ENCODE data around the gene IKZF2. TPM values are rescaled to one million over a fixed set of nuclear protein-coding genes. Genes with fewer than 3 reads are reported as not detected.

Gene IKZF2
- total RNA-seq, 1 experiment from 2014 or later: 0.44 TPM

DNA sequence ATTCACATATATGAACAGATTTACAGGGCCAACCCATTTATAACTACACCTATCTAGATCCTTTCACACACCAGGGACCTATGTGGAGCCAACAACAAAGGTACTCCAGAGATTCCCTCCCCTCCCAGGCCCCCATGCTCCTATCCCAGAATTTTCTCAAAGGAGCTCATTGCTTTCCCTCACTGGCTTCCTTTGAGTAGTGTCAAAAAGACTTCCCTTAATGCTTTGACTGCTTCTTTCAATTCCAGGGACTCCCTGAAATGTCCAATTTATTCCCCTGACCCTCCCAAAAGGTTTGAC lies 46.6 kb downstream of the IKZF2 start:
- H3K4me1 ChIP-seq (ENCODE audit: control insufficient read depth, insufficient read depth, low read length): no peaks in the 10 kb centered on the region
- no peaks in the 10 kb centered on the region for H3K9me3 ChIP-seq (ENCODE audit: control insufficient read depth, insufficient read depth, low read depth, low read length)
- H3K36me3 ChIP-seq (ENCODE audit: control insufficient read depth, insufficient read depth, low read length): no peaks in the 10 kb centered on the region
- TF ChIP-seq SIN3A (IDR thresholded peaks at IDR 0.05; ENCODE audit: borderline replicate concordance, insufficient read depth, low read depth, low read length) (no peak), TCF7L2 (IDR thresholded peaks at IDR 0.05; ENCODE audit: low read depth, low read length) (no peak), POLR2AphosphoS5 (IDR thresholded peaks at IDR 0.05; ENCODE audit: low read depth, low read length) (no peak)
- TF ChIP-seq, protein P1, sequence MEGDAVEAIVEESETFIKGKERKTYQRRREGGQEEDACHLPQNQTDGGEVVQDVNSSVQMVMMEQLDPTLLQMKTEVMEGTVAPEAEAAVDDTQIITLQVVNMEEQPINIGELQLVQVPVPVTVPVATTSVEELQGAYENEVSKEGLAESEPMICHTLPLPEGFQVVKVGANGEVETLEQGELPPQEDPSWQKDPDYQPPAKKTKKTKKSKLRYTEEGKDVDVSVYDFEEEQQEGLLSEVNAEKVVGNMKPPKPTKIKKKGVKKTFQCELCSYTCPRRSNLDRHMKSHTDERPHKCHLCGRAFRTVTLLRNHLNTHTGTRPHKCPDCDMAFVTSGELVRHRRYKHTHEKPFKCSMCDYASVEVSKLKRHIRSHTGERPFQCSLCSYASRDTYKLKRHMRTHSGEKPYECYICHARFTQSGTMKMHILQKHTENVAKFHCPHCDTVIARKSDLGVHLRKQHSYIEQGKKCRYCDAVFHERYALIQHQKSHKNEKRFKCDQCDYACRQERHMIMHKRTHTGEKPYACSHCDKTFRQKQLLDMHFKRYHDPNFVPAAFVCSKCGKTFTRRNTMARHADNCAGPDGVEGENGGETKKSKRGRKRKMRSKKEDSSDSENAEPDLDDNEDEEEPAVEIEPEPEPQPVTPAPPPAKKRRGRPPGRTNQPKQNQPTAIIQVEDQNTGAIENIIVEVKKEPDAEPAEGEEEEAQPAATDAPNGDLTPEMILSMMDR (IDR thresholded peaks at IDR 0.05): no peak
- TF ChIP-seq, protein P2, sequence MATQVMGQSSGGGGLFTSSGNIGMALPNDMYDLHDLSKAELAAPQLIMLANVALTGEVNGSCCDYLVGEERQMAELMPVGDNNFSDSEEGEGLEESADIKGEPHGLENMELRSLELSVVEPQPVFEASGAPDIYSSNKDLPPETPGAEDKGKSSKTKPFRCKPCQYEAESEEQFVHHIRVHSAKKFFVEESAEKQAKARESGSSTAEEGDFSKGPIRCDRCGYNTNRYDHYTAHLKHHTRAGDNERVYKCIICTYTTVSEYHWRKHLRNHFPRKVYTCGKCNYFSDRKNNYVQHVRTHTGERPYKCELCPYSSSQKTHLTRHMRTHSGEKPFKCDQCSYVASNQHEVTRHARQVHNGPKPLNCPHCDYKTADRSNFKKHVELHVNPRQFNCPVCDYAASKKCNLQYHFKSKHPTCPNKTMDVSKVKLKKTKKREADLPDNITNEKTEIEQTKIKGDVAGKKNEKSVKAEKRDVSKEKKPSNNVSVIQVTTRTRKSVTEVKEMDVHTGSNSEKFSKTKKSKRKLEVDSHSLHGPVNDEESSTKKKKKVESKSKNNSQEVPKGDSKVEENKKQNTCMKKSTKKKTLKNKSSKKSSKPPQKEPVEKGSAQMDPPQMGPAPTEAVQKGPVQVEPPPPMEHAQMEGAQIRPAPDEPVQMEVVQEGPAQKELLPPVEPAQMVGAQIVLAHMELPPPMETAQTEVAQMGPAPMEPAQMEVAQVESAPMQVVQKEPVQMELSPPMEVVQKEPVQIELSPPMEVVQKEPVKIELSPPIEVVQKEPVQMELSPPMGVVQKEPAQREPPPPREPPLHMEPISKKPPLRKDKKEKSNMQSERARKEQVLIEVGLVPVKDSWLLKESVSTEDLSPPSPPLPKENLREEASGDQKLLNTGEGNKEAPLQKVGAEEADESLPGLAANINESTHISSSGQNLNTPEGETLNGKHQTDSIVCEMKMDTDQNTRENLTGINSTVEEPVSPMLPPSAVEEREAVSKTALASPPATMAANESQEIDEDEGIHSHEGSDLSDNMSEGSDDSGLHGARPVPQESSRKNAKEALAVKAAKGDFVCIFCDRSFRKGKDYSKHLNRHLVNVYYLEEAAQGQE (IDR thresholded peaks at IDR 0.05; ENCODE audit: insufficient read depth in 1 of 2, low read depth in 2 of 2, low read length in 1 of 2): no peak
- in situ Hi-C loops (cut with HindIII; ENCODE audit: low pct_unique_long_range_greater_than_20kb, low sequenced_read_pairs): no loop called here
- ATAC-seq: no peak
- no peak for DNase-seq (ENCODE audit: low read depth, low spot score)
- no TSS peak for BruUV-seq (replicated peaks)
- ChIA-PET CTCF (no interaction called here), POLR2A (no interaction called here)
- H3K27ac ChIP-seq (ENCODE audit: low read length): no peak overlapping the region
- intact Hi-C loops (cut with micrococcal nuclease; ENCODE audit: unreplicated experiment): no loop called here
- no peak overlapping the region for H3K4me3 ChIP-seq (ENCODE audit: low read depth in 2 of 2, low read length in 2 of 2)
- no peaks in the 10 kb centered on the region for H3K27me3 ChIP-seq (ENCODE audit: control insufficient read depth, insufficient read depth, low read length)

DNA sequence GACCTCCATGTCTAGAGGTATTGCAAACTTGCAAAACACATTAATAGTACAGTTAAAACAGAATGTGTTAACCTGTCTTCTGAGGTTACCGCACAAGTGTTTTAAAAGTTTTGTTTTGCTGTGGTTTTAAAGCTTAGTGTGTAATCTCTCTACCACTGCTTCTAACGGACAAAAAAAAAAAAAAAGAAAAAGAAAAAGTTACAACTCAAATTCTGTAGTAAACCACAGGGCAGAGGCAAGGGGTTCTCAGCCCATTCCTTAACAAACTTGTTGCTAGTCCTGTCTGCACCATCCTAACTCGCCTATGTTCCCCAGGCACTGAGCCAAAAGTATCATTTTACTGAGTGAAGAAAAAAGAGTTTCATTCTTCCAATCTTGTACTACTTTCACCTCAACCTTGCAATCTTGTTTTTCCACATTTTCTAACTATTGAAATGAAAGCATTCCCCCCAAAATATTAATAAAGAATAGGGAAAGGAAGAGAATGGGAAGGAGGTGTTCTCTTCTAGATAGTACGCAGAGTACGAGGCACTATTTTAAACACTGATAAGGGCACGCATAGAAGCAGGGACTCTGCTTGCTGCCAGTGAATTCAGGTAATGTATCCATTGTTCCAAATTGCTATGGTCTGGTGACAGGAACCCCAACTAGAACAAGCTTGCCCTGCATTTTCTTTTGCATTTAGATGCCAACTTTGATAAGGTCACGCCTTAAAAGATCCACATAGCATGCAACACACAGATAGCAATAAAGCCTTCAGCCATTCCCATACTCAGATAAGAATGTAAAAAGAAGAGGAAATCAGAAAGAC lies 47.1 kb downstream of the IKZF2 start:
- BruUV-seq (replicated peaks): no TSS peak
- intact Hi-C loops (cut with micrococcal nuclease; ENCODE audit: unreplicated experiment): no loop called here
- Histone ChIP-seq H3K27ac (ENCODE audit: low read length) (no peak overlapping the region), H3K4me3 (ENCODE audit: low read depth in 2 of 2, low read length in 2 of 2) (no peak overlapping the region), H3K4me1 (ENCODE audit: control insufficient read depth, insufficient read depth, low read length) (no peaks in the 10 kb centered on the region), H3K36me3 (ENCODE audit: control insufficient read depth, insufficient read depth, low read length) (no peaks in the 10 kb centered on the region), H3K27me3 (ENCODE audit: control insufficient read depth, insufficient read depth, low read length) (no peaks in the 10 kb centered on the region), H3K9me3 (ENCODE audit: control insufficient read depth, insufficient read depth, low read depth, low read length) (no peaks in the 10 kb centered on the region)
- DNase-seq (ENCODE audit: low read depth, low spot score) (no peak), ATAC-seq (no peak)
- TF ChIP-seq TCF7L2 (IDR thresholded peaks at IDR 0.05; ENCODE audit: low read depth, low read length) (no peak), POLR2AphosphoS5 (IDR thresholded peaks at IDR 0.05; ENCODE audit: low read depth, low read length) (no peak), SIN3A (IDR thresholded peaks at IDR 0.05; ENCODE audit: borderline replicate concordance, insufficient read depth, low read depth, low read length) (no peak)
- TF ChIP-seq, protein P1 (IDR thresholded peaks at IDR 0.05): no peak
- TF ChIP-seq, protein P2 (IDR thresholded peaks at IDR 0.05; ENCODE audit: insufficient read depth in 1 of 2, low read depth in 2 of 2, low read length in 1 of 2): no peak
- POLR2A ChIA-PET: no interaction called here
- CTCF ChIA-PET: no interaction called here
- in situ Hi-C loops (cut with HindIII; ENCODE audit: low pct_unique_long_range_greater_than_20kb, low sequenced_read_pairs): no loop called here
